ENCODE data around the gene DEUP1. TPM values are rescaled to one million over a fixed set of nuclear protein-coding genes. Genes with fewer than 3 reads are reported as not detected.

Gene DEUP1
- total RNA-seq, 2 donors from 2014 or later, result 1.2 to 3.2 TPM

DNA sequence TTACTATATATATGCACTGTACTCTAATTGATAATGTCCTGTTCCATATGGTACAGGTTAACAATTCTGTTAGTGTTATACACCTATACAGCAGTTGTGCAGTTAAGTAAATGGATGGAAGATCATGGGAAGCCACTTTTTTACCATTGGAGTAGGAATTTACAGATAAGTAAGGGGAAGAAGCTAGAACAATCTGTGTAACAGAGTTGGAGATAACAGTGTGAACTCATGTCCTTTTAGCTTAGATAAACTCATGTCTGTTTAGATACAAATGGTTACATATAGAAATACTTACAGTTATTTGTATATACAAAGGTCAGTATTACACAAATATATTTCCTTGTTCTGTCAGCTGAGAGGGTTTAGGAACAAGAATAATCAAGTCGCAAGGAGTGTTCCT lies 6.8 kb upstream of the DEUP1 start:
- TF ChIP-seq POLR2AphosphoS5 (IDR thresholded peaks at IDR 0.05) (no peak), POLR2A (IDR thresholded peaks at IDR 0.05) (no peak)
- TF ChIP-seq, protein P1, sequence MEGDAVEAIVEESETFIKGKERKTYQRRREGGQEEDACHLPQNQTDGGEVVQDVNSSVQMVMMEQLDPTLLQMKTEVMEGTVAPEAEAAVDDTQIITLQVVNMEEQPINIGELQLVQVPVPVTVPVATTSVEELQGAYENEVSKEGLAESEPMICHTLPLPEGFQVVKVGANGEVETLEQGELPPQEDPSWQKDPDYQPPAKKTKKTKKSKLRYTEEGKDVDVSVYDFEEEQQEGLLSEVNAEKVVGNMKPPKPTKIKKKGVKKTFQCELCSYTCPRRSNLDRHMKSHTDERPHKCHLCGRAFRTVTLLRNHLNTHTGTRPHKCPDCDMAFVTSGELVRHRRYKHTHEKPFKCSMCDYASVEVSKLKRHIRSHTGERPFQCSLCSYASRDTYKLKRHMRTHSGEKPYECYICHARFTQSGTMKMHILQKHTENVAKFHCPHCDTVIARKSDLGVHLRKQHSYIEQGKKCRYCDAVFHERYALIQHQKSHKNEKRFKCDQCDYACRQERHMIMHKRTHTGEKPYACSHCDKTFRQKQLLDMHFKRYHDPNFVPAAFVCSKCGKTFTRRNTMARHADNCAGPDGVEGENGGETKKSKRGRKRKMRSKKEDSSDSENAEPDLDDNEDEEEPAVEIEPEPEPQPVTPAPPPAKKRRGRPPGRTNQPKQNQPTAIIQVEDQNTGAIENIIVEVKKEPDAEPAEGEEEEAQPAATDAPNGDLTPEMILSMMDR (IDR thresholded peaks at IDR 0.05), result no peak
- Histone ChIP-seq H3K4me3 (no peak overlapping the region), H3K4me1 (replicated peaks) (no peaks in the 10 kb centered on the region), H3K9me3 (no peaks in the 10 kb centered on the region), H3K27ac (no peak overlapping the region), H3K27me3 (replicated peaks; ENCODE audit: insufficient read depth) (no peaks in the 10 kb centered on the region), H3K36me3 (no peaks in the 10 kb centered on the region)
- DNase-seq (ENCODE audit: low spot score), result no peak
- 100% methylated on average over 1 of the region's 1 CpG for WGBS
- intact Hi-C loops (cut with DNase I), result no loop called here

DNA sequence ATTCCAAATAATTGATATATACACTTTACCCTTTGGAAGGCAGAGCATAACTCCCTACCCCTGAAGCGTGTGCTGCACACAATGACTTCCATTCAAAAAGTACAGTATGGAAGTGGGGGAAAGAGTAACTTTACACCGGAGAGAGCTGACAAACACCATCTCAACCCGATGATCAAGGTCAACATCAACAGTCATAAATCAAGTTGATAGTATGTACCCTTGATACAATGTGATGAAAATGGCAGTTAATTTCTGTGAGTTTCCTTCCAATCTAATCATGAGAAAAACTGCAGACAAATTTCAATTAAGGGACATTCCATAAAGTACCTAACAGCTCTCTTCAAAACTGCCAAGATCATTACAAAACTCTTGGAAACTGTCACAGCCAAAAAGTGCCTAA lies 6.0 kb upstream of the DEUP1 start:
- no peaks in the 10 kb centered on the region for H3K27me3 ChIP-seq (replicated peaks; ENCODE audit: insufficient read depth)
- H3K36me3 ChIP-seq, result no peaks in the 10 kb centered on the region
- no peaks in the 10 kb centered on the region for H3K4me1 ChIP-seq (replicated peaks)
- no peak for DNase-seq (ENCODE audit: low spot score)
- intact Hi-C loops (cut with DNase I), result no loop called here
- H3K4me3 ChIP-seq, result no peak overlapping the region
- H3K27ac ChIP-seq, result no peak overlapping the region
- 42% methylated on average over 3 of the region's 3 CpGs for WGBS
- H3K9me3 ChIP-seq, result no peaks in the 10 kb centered on the region
- TF ChIP-seq, protein P1 (IDR thresholded peaks at IDR 0.05), result no peak
- TF ChIP-seq POLR2A (IDR thresholded peaks at IDR 0.05) (no peak), POLR2AphosphoS5 (IDR thresholded peaks at IDR 0.05) (no peak)

DNA sequence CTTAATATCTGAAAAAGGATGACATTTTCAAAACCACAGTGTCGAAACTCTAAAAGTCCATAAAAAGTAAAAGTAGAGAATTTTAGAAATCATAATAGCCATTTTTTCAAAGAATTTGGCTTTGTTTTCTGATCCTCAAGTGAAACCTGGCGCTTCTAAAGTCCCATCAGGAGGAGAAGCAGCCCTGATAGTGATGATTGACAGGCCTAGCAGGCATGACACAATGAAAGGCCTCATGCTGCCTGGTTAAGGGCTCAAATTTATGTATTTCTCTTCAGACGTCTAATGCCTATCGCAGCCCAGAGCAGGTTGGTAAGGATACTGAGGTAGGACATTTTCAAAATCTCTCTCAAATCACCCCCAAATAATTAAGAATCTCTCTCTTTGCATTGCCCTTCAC lies 3.9 kb upstream of the DEUP1 start:
- H3K4me1 ChIP-seq (replicated peaks), result no peaks in the 10 kb centered on the region
- H3K9me3 ChIP-seq, result no peaks in the 10 kb centered on the region
- intact Hi-C loops (cut with DNase I), result no loop called here
- H3K27ac ChIP-seq, result no peak overlapping the region
- no peak for DNase-seq (ENCODE audit: low spot score)
- no peaks in the 10 kb centered on the region for H3K36me3 ChIP-seq
- no peak for TF ChIP-seq POLR2A (IDR thresholded peaks at IDR 0.05)
- no peak for TF ChIP-seq POLR2AphosphoS5 (IDR thresholded peaks at IDR 0.05)
- TF ChIP-seq, protein P1 (IDR thresholded peaks at IDR 0.05), result no peak
- no peak overlapping the region for H3K4me3 ChIP-seq
- 95% methylated on average over 4 of the region's 4 CpGs for WGBS
- H3K27me3 ChIP-seq (replicated peaks; ENCODE audit: insufficient read depth), result no peaks in the 10 kb centered on the region

DNA sequence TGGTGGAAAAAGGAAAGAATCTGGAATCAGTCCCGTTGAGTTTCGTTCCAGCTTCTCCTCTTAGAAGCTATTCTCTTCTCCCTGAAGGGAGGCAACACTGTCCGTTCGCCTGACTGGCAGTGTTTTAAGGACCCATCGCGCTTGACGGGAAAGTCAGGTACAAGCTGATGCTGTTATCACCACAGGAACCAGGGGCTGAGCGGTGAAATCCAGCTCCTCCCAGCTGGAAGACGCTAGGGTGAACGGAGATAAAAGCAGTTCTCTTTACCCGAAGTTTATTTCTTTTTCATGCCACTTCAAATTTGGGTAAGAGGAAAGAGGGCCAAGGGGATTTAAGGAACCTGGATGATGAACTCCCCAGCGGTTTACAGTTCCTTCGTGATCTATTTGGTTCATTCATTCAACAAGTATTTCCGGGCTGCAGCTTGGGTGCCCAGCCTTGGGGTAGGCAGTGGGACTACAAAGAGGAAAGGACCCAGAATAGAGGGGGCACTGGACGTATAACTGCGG lies 551 bp upstream of the DEUP1 start:
- H3K4me3 ChIP-seq, result peak overlapping the region; percentile 24 to 38
- no peaks in the 10 kb centered on the region for H3K27me3 ChIP-seq (replicated peaks; ENCODE audit: insufficient read depth)
- TF ChIP-seq, protein P1 (IDR thresholded peaks at IDR 0.05), result peak in 1 of 4 experiments; percentile 6
- no peak for TF ChIP-seq POLR2A (IDR thresholded peaks at IDR 0.05)
- H3K36me3 ChIP-seq, result no peaks in the 10 kb centered on the region
- no peaks in the 10 kb centered on the region for H3K9me3 ChIP-seq
- intact Hi-C loops (cut with DNase I), result no loop called here
- no peaks in the 10 kb centered on the region for H3K4me1 ChIP-seq (replicated peaks)
- 14% methylated on average over 16 of the region's 16 CpGs for WGBS
- H3K27ac ChIP-seq, result peak overlapping the region in 1 of 2 donors; percentile 28
- DNase-seq (ENCODE audit: low spot score), result no peak

DNA sequence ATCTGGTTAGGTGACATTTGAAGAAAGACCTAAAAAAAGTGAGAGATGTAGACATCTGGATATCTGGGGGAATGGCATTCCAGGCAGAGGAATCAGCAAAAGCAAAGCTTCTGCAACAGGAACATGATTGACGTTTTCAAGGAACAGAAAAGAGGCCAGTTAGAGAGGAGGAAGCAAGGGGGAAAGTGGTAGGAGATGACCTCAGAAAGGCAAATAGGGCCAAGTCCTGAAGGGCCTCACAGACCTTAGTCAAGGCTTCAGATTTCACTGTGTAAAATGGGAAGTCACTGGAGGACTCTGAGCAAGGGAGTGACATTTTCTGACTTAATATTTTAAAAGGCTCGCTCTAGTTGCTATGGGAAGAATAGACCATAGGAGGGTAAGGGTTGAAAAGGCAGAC lies 9.7 kb downstream of the DEUP1 start:
- Histone ChIP-seq H3K9me3 (no peaks in the 10 kb centered on the region), H3K27me3 (replicated peaks; ENCODE audit: insufficient read depth) (no peaks in the 10 kb centered on the region), H3K27ac (no peak overlapping the region), H3K4me3 (no peak overlapping the region), H3K36me3 (no peaks in the 10 kb centered on the region), H3K4me1 (replicated peaks) (no peaks in the 10 kb centered on the region)
- WGBS, result 62% methylated on average over 2 of the region's 2 CpGs
- no peak for DNase-seq (ENCODE audit: low spot score)
- TF ChIP-seq, protein P1 (IDR thresholded peaks at IDR 0.05), result no peak
- TF ChIP-seq POLR2AphosphoS5 (IDR thresholded peaks at IDR 0.05) (no peak), POLR2A (IDR thresholded peaks at IDR 0.05) (no peak)
- intact Hi-C loops (cut with DNase I), result no loop called here
